Body of pancreas (tissue), 4 donors: ENCODE data around the gene ROCK2. TPM values are rescaled to one million over a fixed set of nuclear protein-coding genes. Genes with fewer than 3 reads are reported as not detected.

ENCODE experiments used
- ATAC-seq: fragments of 150-250 bp; one replicate; pipeline ENCODE4 v1.9.1; 2016
- DNase-seq, 4 donors: peaks; one replicate each; pipeline ENCODE4 v3.0.0-alpha.2; 2019
- H3K27ac ChIP-seq, 4 donors: fragments of 200-600 bp; sonication (generic); 1 replicate in 3 of 4; 2 replicates in 1 of 4; pipeline versions ENCODE4 v1.5.1 to v1.6.1; 2016 to 2019; ENCODE audit warnings: mild to moderate bottlenecking in 1 of 4, mixed read lengths in 1 of 4, moderate library complexity in 1 of 4
- H3K27me3 ChIP-seq, 2 donors: fragments of 200-600 bp; sonication (generic); one replicate each; pipeline ENCODE4 v1.6.0; 2016; ENCODE audit warnings: mild to moderate bottlenecking in 1 of 2
- H3K36me3 ChIP-seq, 2 donors: fragments of 200-600 bp; sonication (generic); replicated peaks in 1 of 2; 2 replicates each; pipeline ENCODE4 v1.5.1; 2016; ENCODE audit warnings: low read depth in 2 of 2; ENCODE audit not compliant: insufficient read depth in 1 of 2
- H3K4me1 ChIP-seq: fragments of 200-600 bp; sonication (generic); one replicate; pipeline ENCODE4 v1.6.0; 2016
- H3K4me3 ChIP-seq, 2 donors: fragments of 200-600 bp; sonication (generic); 1 replicate in 1 of 2; 2 replicates in 1 of 2; pipeline ENCODE4 v1.5.1; 2016 to 2019
- H3K9me3 ChIP-seq, 3 donors: fragments of 200-600 bp; sonication (generic); 1 replicate in 2 of 3; 2 replicates in 1 of 3; pipeline ENCODE4 v1.5.1; 2016
- POLR2A ChIP-seq, 3 donors: fragments of 450-650 bp; IDR thresholded peaks; one replicate each; pipeline ENCODE4 v1.6.1; 2016; ENCODE audit warnings: antibody characterized with exemption in 3 of 3, mild to moderate bottlenecking in 2 of 3
- WGBS, 2 donors: methylation state at CpG; one replicate each; pipeline ENCODE4 v1.1.5; 2017; 5-methylcytosine and 5-hydroxymethylcytosine counted together
- intact Hi-C: fragments of 100-400 bp; cut with DNase I; formaldehyde crosslinking; loops from one replicate; pipeline ENCODE4 v1.15.1; 2023
- total RNA-seq, 2 donors: library from RNA; depleted of rRNA; stranded (reverse); fragments of >200 nt; gene quantifications; one replicate each; pipeline ENCODE4 v1.1.0, GENCODE V29; 2016
- TF ChIP-seq, protein P1 (sequence below), 7 experiments: fragments of 450-650 bp in 4 of 7; fragments of 200-600 bp in 3 of 7; sonication (generic) in 3 of 7; IDR thresholded peaks; one replicate each; pipeline ENCODE4 v1.5.1; 2016 to 2019; ENCODE audit warnings: antibody characterized with exemption in 7 of 7

ROCK2 gene
- total RNA-seq, 2 donors from 2014 or later: 24.4 to 32.3 TPM

DNA sequence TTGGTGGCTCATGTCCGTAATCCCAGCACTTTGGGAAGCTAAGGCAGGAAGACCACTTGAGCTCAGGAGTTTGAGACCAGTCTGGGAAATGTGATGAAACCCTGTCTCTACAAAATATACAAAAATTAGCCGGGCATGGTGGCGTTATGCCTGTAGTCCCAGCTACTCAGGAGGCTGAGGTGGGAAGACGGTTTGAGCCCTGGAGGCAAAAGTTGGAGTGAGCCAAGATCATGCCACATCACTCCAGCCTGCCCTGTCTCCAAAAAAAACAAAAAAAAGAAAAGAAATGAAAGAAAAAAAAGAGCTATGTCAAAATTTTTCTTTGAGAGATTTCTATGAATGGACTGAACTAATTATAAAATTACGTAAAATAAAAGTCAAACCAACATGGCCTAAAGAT lies 34.7 kb downstream of the ROCK2 start:
- DNase-seq (no peak), ATAC-seq (no peak)
- no peak overlapping the region for H3K27ac ChIP-seq
- intact Hi-C loops: no loop called here
- 91 to 92% methylated on average over 5 of the region's 5 CpGs for WGBS, 2 donors
- TF ChIP-seq POLR2A (IDR thresholded peaks at IDR 0.05): no peak
- TF ChIP-seq, protein P1, sequence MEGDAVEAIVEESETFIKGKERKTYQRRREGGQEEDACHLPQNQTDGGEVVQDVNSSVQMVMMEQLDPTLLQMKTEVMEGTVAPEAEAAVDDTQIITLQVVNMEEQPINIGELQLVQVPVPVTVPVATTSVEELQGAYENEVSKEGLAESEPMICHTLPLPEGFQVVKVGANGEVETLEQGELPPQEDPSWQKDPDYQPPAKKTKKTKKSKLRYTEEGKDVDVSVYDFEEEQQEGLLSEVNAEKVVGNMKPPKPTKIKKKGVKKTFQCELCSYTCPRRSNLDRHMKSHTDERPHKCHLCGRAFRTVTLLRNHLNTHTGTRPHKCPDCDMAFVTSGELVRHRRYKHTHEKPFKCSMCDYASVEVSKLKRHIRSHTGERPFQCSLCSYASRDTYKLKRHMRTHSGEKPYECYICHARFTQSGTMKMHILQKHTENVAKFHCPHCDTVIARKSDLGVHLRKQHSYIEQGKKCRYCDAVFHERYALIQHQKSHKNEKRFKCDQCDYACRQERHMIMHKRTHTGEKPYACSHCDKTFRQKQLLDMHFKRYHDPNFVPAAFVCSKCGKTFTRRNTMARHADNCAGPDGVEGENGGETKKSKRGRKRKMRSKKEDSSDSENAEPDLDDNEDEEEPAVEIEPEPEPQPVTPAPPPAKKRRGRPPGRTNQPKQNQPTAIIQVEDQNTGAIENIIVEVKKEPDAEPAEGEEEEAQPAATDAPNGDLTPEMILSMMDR (IDR thresholded peaks at IDR 0.05): no peak
- H3K27me3 ChIP-seq: no peaks in the 10 kb centered on the region
- H3K4me3 ChIP-seq: no peak overlapping the region
- H3K4me1 ChIP-seq: peaks cover 16% of the 10 kb centered on the region
- no peaks in the 10 kb centered on the region for H3K36me3 ChIP-seq
- H3K9me3 ChIP-seq: no peaks in the 10 kb centered on the region

DNA sequence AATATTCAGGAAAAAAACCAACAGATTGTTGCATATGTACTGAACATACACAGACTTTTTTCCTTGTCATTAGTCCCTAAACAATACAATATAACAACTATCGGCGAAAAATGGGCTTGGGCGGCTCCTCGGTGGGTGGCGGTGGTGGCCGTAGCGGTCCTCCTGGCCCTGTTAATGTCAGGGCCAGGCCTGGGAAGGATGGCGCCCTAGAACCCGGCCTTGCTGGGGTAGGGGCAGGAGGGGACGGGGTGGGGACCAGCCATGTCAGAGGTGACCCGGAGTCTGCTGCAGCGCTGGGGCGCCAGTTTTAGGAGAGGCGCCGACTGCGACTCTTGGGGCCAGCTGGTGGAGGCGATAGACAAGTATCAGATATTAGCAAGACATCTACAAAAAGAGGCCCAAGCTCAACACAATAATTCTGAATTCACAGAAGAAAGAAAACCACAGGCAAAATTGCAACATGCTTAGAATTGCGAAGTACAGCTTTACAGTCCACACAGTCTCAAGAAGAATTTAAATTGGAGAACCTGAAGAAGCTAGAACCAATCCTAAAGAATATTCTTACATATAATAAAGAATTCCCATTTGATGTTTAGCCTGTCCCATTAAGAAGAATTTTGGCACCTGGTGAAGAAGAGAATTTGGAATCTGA lies 36.5 kb downstream of the ROCK2 start:
- Histone ChIP-seq H3K9me3 (no peaks in the 10 kb centered on the region), H3K4me3 (no peak overlapping the region), H3K27me3 (no peaks in the 10 kb centered on the region), H3K36me3 (no peaks in the 10 kb centered on the region), H3K27ac (no peak overlapping the region), H3K4me1 (peaks cover 16% of the 10 kb centered on the region)
- TF ChIP-seq, protein P1 (IDR thresholded peaks at IDR 0.05): no peak
- TF ChIP-seq POLR2A (IDR thresholded peaks at IDR 0.05): no peak
- DNase-seq: no peak
- no peak for ATAC-seq
- intact Hi-C loops: no loop called here
- 97 to 98% methylated on average over 17 to 18 of the region's 18 CpGs for WGBS, 2 donors

DNA sequence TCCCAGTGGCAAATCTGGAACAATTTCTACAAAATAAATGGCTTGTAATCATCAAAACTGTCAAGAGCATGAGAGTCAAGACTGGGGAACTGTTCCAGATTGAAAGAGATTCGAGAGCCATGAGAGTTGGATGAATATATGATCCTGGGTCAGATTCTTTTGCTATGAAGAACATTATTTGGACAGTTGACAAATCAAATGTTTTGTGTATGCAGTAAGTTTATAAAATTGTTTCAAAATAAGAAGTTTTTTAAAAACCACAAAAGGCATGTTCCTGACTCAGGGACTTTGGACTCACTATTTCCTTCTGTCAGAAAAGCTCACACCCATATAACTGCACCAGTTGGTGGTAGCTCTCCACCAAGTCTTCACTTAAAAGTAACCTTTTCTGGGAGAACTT lies 38.5 kb downstream of the ROCK2 start:
- Histone ChIP-seq H3K4me1 (peaks cover 16% of the 10 kb centered on the region), H3K4me3 (no peak overlapping the region), H3K27ac (no peak overlapping the region), H3K36me3 (no peaks in the 10 kb centered on the region), H3K27me3 (no peaks in the 10 kb centered on the region), H3K9me3 (no peaks in the 10 kb centered on the region)
- ATAC-seq (no peak), DNase-seq (no peak)
- intact Hi-C loops: no loop called here
- TF ChIP-seq, protein P1 (IDR thresholded peaks at IDR 0.05): no peak
- TF ChIP-seq POLR2A (IDR thresholded peaks at IDR 0.05): no peak
- WGBS, 2 donors: 4 to 31% methylated on average over 1 of the region's 1 CpG

DNA sequence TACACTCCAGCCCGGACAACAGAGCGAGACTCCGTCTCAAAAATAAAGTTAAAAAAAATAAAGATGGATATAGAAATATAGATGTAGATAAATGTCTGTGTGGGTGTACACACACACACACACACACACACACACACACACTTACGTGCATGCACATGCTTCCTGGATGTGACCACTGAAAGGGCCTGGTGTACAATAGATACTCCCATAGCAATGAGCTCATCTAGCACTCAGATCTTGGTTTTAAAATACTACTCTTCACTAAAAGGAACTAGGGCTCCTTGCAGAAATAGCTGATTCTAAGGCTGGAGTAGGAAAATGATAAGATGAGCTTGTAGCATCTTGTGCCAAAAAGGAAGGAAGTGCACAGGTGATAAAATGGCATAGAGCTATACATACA lies 39.1 kb downstream of the ROCK2 start:
- intact Hi-C loops: no loop called here
- ATAC-seq (no peak), DNase-seq (no peak)
- no peaks in the 10 kb centered on the region for H3K27me3 ChIP-seq
- 93 to 94% methylated on average over 4 of the region's 4 CpGs for WGBS, 2 donors
- no peaks in the 10 kb centered on the region for H3K36me3 ChIP-seq
- H3K4me1 ChIP-seq: peaks cover 16% of the 10 kb centered on the region
- H3K27ac ChIP-seq: no peak overlapping the region
- TF ChIP-seq POLR2A (IDR thresholded peaks at IDR 0.05): no peak
- TF ChIP-seq, protein P1 (IDR thresholded peaks at IDR 0.05): no peak
- no peak overlapping the region for H3K4me3 ChIP-seq
- H3K9me3 ChIP-seq: no peaks in the 10 kb centered on the region

DNA sequence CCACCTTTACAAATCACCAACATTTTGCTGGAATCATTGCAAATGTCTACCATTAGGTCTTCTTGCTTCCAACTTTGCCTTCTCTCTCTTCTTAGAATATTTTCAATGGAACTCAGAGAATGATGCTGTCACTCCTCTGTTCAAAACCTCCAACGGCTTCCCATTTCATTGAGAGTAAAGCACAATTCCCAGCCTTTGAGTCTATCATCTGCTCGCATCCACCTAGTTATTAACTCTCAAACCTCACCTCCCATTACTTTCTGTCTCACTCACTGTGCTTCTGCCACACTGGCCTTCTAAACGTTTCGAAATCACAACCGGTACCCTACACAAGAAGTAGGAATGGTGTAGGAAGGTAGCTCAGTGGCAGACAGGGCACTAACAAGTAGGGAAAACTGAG lies 40.0 kb downstream of the ROCK2 start:
- no peak overlapping the region for H3K4me3 ChIP-seq
- DNase-seq: no peak
- no peaks in the 10 kb centered on the region for H3K36me3 ChIP-seq
- intact Hi-C loops: no loop called here
- H3K4me1 ChIP-seq: peaks cover 16% of the 10 kb centered on the region
- no peaks in the 10 kb centered on the region for H3K9me3 ChIP-seq
- ATAC-seq: no peak
- H3K27me3 ChIP-seq: no peaks in the 10 kb centered on the region
- TF ChIP-seq, protein P1 (IDR thresholded peaks at IDR 0.05): no peak
- no peak for TF ChIP-seq POLR2A (IDR thresholded peaks at IDR 0.05)
- 85 to 93% methylated on average over 5 of the region's 5 CpGs for WGBS, 2 donors
- no peak overlapping the region for H3K27ac ChIP-seq
